Prostate gland (tissue), 2 donors: ENCODE results near the gene OTULINL.

Experiments
- CTCF ChIP-seq, 4 experiments: fragments of 200-600 bp in 2 of 4; fragments of 450-650 bp in 2 of 4; sonication (generic) in 2 of 4; IDR thresholded peaks; 1 replicate in 3 of 4; 2 replicates in 1 of 4; pipeline ENCODE4 v1.5.1; 2016 to 2019; ENCODE audit warnings: antibody characterized with exemption in 4 of 4, mild to moderate bottlenecking in 2 of 4, moderate library complexity in 2 of 4
- POLR2A ChIP-seq: fragments of 450-650 bp; IDR thresholded peaks from one replicate; pipeline ENCODE4 v1.6.1; 2016; ENCODE audit warnings: antibody characterized with exemption, mild to moderate bottlenecking

GRCh38 chr5:14579246-14579645, 2.3 kb upstream of the OTULINL start:
- no peak for TF ChIP-seq CTCF (IDR thresholded peaks at IDR 0.05)
- no peak for TF ChIP-seq POLR2A
